GM20431 (cell line): Measurements from ENCODE around the gene CD276.

Experiments
- in situ Hi-C: fragments of 300-500 bp; cut with MseI, MboI; formaldehyde crosslinking; loops from one replicate; pipeline ENCODE4 v1.15.0; 2020; ENCODE audit warnings: low sequenced_read_pairs; ENCODE audit not compliant: unreplicated experiment

CD276 gene

DNA sequence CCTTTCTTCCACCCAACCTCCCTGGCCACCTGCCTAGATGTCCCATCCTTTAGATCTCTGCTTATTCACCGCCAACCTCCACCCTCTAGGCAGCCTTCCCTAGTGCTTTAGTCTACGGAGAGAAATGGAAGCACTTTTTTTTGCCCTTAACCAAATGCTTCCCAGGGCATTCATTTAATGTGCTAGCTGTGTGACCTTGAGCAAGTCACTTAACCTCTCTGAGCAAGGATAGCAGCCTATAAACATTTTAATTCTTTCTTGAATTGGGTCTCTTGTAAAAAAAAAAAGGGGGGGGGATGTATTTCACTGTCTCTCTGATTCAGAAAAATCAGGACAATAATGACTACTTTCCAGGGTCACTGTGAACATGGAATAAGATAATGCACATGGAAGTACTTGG is 72.2 kb downstream of the CD276 start:
- in situ Hi-C loops = no loop called here

DNA sequence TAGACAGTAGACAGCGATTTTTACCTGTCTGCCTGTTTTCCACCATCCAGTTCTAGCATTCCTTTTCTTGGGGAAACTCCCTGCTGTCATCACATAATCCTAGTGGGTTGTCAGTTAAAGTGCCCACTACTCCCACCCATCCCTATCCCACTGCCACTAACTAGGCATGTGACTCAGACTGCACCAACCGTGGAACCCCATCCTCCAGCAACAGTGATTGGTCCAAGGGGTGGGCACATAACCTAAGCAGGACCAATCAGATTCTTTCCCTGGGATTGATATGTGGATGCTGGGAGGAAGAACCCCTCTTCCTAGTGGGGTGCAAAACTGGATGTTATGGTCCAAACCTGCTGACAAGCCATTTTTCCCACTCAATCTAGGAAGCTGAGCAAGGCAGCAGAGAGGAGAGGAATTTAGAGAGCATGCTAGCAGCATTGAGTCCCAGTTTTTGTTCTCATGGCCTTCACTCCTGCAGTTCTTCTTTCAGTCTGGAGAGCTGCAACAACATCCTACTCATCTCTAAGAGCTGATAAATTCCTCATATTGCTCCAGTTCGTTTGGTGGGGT is 72.8 kb downstream of the CD276 start:
- in situ Hi-C loops = no loop called here

DNA sequence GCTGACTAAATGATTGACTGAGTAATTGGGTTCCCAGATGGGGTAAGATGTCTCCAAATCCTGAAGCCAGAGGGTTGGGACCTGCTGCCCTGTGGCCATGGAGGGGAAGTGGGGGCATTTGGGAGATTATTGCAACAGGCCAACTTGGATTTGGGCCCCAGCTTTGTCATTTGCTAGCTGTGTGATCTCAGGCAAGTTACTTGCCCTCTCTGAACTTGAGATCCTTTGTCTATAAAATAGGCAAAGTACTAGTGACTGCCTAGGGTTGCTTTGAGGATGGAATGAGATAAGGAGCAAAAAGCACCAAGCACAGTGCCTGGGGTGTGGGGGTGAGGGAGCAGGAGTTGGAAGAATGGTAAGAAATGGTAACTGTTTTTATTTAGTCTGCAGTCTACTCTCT is 73.4 kb downstream of the CD276 start:
- in situ Hi-C loops = no loop called here

DNA sequence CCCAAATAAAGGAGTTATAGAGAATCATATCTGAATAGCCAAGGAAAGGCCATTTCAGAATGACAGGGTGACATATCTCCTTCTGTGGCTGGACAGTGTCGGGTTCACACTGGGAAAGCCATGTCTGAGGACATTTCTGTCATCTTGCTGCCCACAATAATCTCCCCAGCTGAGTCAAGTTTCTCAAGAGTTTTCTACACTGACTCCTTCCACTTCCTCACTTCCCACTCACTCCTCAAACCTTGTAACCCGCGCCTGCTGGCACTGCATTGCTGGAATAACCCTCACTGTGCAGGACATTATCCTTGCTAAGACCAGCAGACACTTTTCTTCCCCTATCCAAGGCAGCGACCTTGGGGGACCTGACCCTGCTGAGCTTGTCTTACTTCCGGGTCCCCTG is 74.3 kb downstream of the CD276 start:
- in situ Hi-C loops = no loop called here

DNA sequence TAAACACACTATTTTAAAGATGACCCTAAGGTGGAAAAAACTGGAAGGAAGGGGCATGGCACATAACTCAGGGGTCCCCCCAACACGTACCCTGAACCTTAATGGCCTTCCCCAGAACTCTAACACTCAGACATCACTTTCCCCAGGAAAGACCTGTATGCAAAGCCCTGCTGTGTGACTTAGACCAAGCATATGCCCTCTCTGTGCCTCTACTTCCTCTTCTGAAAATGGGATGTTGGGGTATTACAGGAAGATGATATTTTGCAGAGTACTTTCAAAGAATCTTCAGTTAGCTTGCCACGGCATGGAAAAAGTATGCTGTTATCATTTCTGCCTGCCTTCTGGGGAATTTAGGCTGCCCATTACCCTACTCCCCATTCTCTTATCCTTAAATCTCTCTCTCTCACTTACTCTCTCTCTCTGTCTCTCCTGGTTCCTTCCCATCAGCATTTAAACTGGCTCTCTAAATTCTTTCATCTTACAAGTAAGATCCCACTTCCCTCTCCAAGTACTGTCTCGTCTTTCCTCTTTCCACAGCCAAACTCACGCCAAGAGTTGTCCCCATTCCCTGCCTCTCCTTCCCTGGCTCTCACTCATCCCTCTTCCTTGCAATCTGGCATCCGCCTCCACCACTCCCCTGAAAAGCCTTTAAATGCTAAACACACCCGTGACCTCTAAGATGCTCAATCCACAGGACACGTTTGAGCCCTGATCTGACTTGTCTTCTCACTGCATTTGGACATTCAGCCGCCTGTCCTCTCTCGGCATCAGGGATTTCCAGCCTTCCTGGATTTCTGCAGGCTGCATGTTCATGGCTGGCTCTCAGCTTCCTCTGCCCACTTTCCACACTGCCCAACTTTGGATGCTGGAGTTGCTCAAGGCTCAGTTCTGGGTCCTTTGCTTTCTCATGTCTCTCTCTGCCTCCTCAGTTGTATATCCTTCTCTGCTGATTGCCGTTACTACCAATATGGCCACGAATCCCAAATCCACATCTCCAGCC is 76.4 kb downstream of the CD276 start:
- in situ Hi-C loops = no loop called here

- in situ Hi-C loops = no loop called here
Observed at GRCh38 chr15:73763931-73764330, 79.7 kb downstream of the CD276 start.
